HepG2 (cell line): Measurements from ENCODE around the gene GCN1. TPM values are rescaled to one million over a fixed set of nuclear protein-coding genes. Genes with fewer than 3 reads are reported as not detected.

Experiments
- BATF2 ChIP-seq: sonication (generic); formaldehyde crosslinking; IDR thresholded peaks from 2 replicates; pipeline ENCODE4 v1.8.0; 2022; ENCODE audit warnings: mild to moderate bottlenecking, missing genetic modification reagents, moderate library complexity
- FOXK2 ChIP-seq: fragments of 450-650 bp; IDR thresholded peaks from 2 replicates; pipeline ENCODE4 v1.6.1; 2016
- HNRNPL ChIP-seq: fragments of 200-400 bp; formaldehyde crosslinking; IDR thresholded peaks from 2 replicates; pipeline ENCODE4 v1.6.1; 2017; ENCODE audit warnings: mild to moderate bottlenecking, low read depth, low read length
- KDM2A ChIP-seq: sonication (generic); formaldehyde crosslinking; IDR thresholded peaks from 2 replicates; pipeline ENCODE4 v1.4.0; 2020; ENCODE audit warnings: low read depth, missing genetic modification reagents, borderline replicate concordance
- KIAA2018 ChIP-seq: sonication (generic); formaldehyde crosslinking; IDR thresholded peaks from 2 replicates; pipeline ENCODE4 v1.5.0; 2020; ENCODE audit warnings: mild to moderate bottlenecking, missing genetic modification reagents, borderline replicate concordance
- MBD4 ChIP-seq: IDR thresholded peaks from 2 replicates; pipeline ENCODE4 v1.6.1; 2012; ENCODE audit warnings: low read length, inconsistent platforms, borderline replicate concordance
- MXI1 ChIP-seq: IDR thresholded peaks from 3 replicates; pipeline ENCODE4 v1.6.1; 2012; ENCODE audit warnings: low read depth, low read length, inconsistent platforms, borderline replicate concordance
- NCOA5 ChIP-seq: sonication (generic); formaldehyde crosslinking; IDR thresholded peaks from 2 replicates; pipeline ENCODE4 v1.4.0; 2020; ENCODE audit warnings: missing genetic modification reagents
- ZBTB10 ChIP-seq: sonication (generic); formaldehyde crosslinking; IDR thresholded peaks from 2 replicates; pipeline ENCODE4 v1.4.0; 2020; ENCODE audit warnings: missing genetic modification reagents, borderline replicate concordance
- ZNF138 ChIP-seq: sonication (generic); formaldehyde crosslinking; IDR thresholded peaks from 2 replicates; pipeline ENCODE4 v1.5.0; 2020; ENCODE audit warnings: mild to moderate bottlenecking, low read depth, missing genetic modification reagents
- ZNF232 ChIP-seq: sonication (generic); formaldehyde crosslinking; IDR thresholded peaks from 2 replicates; pipeline ENCODE4 v1.4.0; 2020; ENCODE audit warnings: missing genetic modification reagents, borderline replicate concordance
- ZNF687 ChIP-seq: sonication (generic); formaldehyde crosslinking; IDR thresholded peaks from 2 replicates; pipeline ENCODE4 v1.5.1; 2020; ENCODE audit warnings: mild to moderate bottlenecking, missing genetic modification reagents, moderate library complexity
- polyA plus RNA-seq, 8 experiments: library from polyadenylated mRNA; depleted of rRNA in 3 of 8; stranded (reverse) in 7 of 8; unstranded in 1 of 8; fragments of >200 nt; fragmentation: Illumina TruSeq in 4 of 8; extraction: Trizol in 4 of 8; gene quantifications; 2 replicates each; pipeline versions ENCODE4 v1.2.1 to v1.2.3, GENCODE V29; 2011 to 2016; ENCODE audit warnings: low read depth in 4 of 8, missing spikeins in 1 of 8, mixed read lengths in 1 of 8; ENCODE audit not compliant: insufficient read depth in 1 of 8
- total RNA-seq, 5 experiments: library from RNA; depleted of rRNA; stranded (reverse); fragments of >200 nt; fragmentation: Illumina TruSeq; extraction: Trizol; gene quantifications; 2 replicates each; pipeline ENCODE4 v1.2.3, GENCODE V29; 2016; ENCODE audit warnings: low read depth in 1 of 5

The GCN1 gene
- total and polyA plus RNA-seq, 2 of the 13 experiments (the other 11 are each of a cell fraction or from before 2014, with no cell fraction given) = 58.2 to 83.0 TPM

- TF ChIP-seq ZNF687 (CRISPR knock-in tag) (peak; percentile 96), MBD4 (no peak), KDM2A (CRISPR knock-in tag) (peak; percentile 87), BATF2 (no peak; the same call in 1 of the 2 replicates), ZNF232 (peak; percentile 78), MXI1 (peak; percentile 75; the same call in 2 of the 3 replicates), ZBTB10 (CRISPR knock-in tag) (peak; percentile 57; the same call in 1 of the 2 replicates), HNRNPL (0 out of 2 replicates have a peak, but pooled peaks have one; percentile 10), NCOA5 (CRISPR knock-in tag) (no peak), KIAA2018 (CRISPR knock-in tag) (peak; percentile 62; the same call in 1 of the 2 replicates), ZNF138 (CRISPR knock-in tag) (no peak), FOXK2 (no peak)
These were observed 77.5 kb downstream of the GCN1 start (continued) for GRCh38 chr12:120116792-120117651.
